Neural cell (in vitro differentiated cells): ENCODE data around the gene SLC37A1.

ENCODE experiments used
- EP300 ChIP-seq: fragments of 450-650 bp; conservative IDR thresholded peaks from 2 replicates; pipeline ENCODE4 v1.6.1; 2014; ENCODE audit warnings: antibody characterized with exemption, mild to moderate bottlenecking, moderate library complexity; ENCODE audit not compliant: poor library complexity, severe bottlenecking
- TF ChIP-seq, protein P1 (sequence below): IDR thresholded peaks from 2 replicates; pipeline ENCODE4 v1.6.1; 2012; ENCODE audit warnings: borderline replicate concordance
- TF ChIP-seq, protein P2 (sequence below): fragments of 450-650 bp; IDR thresholded peaks from 2 replicates; pipeline ENCODE4 v1.5.1; 2014; ENCODE audit warnings: antibody characterized with exemption, mild to moderate bottlenecking, moderate library complexity; ENCODE audit not compliant: poor library complexity, severe bottlenecking

DNA sequence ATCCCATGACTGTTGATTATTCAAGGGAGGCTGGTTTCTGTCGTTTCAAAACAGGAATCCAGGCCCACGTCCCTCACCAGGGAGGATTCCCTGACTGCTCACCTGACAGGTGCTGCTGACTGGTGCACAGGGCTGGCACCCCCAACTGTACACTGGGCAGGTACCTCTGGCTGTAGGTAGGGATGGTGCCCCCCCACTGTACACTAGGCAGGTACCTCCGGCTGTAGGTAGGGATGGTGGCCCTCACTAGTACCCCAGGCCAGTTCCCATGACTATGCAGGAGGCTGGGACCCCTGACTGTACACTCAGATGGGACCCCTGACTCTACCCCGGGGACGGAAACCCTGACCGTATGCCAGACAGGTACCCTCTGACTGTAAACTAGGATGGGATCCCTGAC is 106.2 kb downstream of the SLC37A1 start:
- TF ChIP-seq, protein P1, sequence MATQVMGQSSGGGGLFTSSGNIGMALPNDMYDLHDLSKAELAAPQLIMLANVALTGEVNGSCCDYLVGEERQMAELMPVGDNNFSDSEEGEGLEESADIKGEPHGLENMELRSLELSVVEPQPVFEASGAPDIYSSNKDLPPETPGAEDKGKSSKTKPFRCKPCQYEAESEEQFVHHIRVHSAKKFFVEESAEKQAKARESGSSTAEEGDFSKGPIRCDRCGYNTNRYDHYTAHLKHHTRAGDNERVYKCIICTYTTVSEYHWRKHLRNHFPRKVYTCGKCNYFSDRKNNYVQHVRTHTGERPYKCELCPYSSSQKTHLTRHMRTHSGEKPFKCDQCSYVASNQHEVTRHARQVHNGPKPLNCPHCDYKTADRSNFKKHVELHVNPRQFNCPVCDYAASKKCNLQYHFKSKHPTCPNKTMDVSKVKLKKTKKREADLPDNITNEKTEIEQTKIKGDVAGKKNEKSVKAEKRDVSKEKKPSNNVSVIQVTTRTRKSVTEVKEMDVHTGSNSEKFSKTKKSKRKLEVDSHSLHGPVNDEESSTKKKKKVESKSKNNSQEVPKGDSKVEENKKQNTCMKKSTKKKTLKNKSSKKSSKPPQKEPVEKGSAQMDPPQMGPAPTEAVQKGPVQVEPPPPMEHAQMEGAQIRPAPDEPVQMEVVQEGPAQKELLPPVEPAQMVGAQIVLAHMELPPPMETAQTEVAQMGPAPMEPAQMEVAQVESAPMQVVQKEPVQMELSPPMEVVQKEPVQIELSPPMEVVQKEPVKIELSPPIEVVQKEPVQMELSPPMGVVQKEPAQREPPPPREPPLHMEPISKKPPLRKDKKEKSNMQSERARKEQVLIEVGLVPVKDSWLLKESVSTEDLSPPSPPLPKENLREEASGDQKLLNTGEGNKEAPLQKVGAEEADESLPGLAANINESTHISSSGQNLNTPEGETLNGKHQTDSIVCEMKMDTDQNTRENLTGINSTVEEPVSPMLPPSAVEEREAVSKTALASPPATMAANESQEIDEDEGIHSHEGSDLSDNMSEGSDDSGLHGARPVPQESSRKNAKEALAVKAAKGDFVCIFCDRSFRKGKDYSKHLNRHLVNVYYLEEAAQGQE: no peak
- no peak for TF ChIP-seq EP300
- TF ChIP-seq, protein P2, sequence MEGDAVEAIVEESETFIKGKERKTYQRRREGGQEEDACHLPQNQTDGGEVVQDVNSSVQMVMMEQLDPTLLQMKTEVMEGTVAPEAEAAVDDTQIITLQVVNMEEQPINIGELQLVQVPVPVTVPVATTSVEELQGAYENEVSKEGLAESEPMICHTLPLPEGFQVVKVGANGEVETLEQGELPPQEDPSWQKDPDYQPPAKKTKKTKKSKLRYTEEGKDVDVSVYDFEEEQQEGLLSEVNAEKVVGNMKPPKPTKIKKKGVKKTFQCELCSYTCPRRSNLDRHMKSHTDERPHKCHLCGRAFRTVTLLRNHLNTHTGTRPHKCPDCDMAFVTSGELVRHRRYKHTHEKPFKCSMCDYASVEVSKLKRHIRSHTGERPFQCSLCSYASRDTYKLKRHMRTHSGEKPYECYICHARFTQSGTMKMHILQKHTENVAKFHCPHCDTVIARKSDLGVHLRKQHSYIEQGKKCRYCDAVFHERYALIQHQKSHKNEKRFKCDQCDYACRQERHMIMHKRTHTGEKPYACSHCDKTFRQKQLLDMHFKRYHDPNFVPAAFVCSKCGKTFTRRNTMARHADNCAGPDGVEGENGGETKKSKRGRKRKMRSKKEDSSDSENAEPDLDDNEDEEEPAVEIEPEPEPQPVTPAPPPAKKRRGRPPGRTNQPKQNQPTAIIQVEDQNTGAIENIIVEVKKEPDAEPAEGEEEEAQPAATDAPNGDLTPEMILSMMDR: no peak
